HEK293 (cell line): ENCODE results near the gene SPTBN5.

ENCODE experiments used
- OSR2 ChIP-seq: fragments of 450-650 bp; formaldehyde crosslinking; IDR thresholded peaks from 2 replicates; pipeline ENCODE4 v1.5.1; 2016; ENCODE audit warnings: missing biosample characterization, missing genetic modification characterization
- YY1 ChIP-seq: fragments of 450-650 bp; formaldehyde crosslinking; IDR thresholded peaks from 2 replicates; pipeline ENCODE4 v1.5.1; 2018; ENCODE audit warnings: missing biosample characterization, missing genetic modification characterization
- ZBTB17 ChIP-seq: fragments of 450-650 bp; formaldehyde crosslinking; IDR thresholded peaks from 2 replicates; pipeline ENCODE4 v1.5.1; 2016; ENCODE audit warnings: missing biosample characterization, missing genetic modification characterization
- ZNF146 ChIP-seq: fragments of 450-650 bp; formaldehyde crosslinking; IDR thresholded peaks from 2 replicates; pipeline ENCODE4 v1.5.1; 2016; ENCODE audit warnings: missing biosample characterization, missing genetic modification characterization
- ZNF211 ChIP-seq: fragments of 450-650 bp; formaldehyde crosslinking; IDR thresholded peaks from 2 replicates; pipeline ENCODE4 v1.5.1; 2016; ENCODE audit warnings: low read depth, missing biosample characterization, missing genetic modification characterization
- ZNF837 ChIP-seq: fragments of 450-650 bp; formaldehyde crosslinking; IDR thresholded peaks from 2 replicates; pipeline ENCODE4 v1.5.1; 2016; ENCODE audit warnings: missing biosample characterization, missing genetic modification characterization
- TF ChIP-seq, protein P1 (sequence below): sonication (generic); formaldehyde crosslinking; IDR thresholded peaks from 2 replicates; pipeline ENCODE4 v1.8.1; 2022; ENCODE audit warnings: mild to moderate bottlenecking, moderate library complexity, missing genetic modification reagents
- TF ChIP-seq, protein P2 (sequence below): fragments of 450-650 bp; formaldehyde crosslinking; IDR thresholded peaks from 2 replicates; pipeline ENCODE4 v1.5.1; 2016; ENCODE audit warnings: missing biosample characterization, missing genetic modification characterization
- TF ChIP-seq, protein P3 (sequence below): fragments of 450-650 bp; formaldehyde crosslinking; IDR thresholded peaks from 2 replicates; pipeline ENCODE4 v1.5.1; 2016; ENCODE audit warnings: missing biosample characterization, missing genetic modification characterization
- TF ChIP-seq, protein P4 (sequence below): fragments of 450-650 bp; formaldehyde crosslinking; IDR thresholded peaks from 2 replicates; pipeline ENCODE4 v1.5.1; 2016; ENCODE audit warnings: missing biosample characterization, missing genetic modification characterization
- TF ChIP-seq, protein P5 (sequence below): fragments of 450-650 bp; IDR thresholded peaks from 2 replicates; pipeline ENCODE4 v1.5.1; 2018; ENCODE audit warnings: missing biosample characterization, missing genetic modification characterization
- TF ChIP-seq, protein P6 (sequence below): fragments of 450-650 bp; formaldehyde crosslinking; IDR thresholded peaks from 2 replicates; pipeline ENCODE4 v1.5.1; 2016; ENCODE audit warnings: missing biosample characterization, missing genetic modification characterization, borderline replicate concordance
- TF ChIP-seq, protein P7 (sequence below): fragments of 450-650 bp; formaldehyde crosslinking; IDR thresholded peaks from 2 replicates; pipeline ENCODE4 v1.5.1; 2016; ENCODE audit warnings: missing biosample characterization, missing genetic modification characterization, low read depth

DNA sequence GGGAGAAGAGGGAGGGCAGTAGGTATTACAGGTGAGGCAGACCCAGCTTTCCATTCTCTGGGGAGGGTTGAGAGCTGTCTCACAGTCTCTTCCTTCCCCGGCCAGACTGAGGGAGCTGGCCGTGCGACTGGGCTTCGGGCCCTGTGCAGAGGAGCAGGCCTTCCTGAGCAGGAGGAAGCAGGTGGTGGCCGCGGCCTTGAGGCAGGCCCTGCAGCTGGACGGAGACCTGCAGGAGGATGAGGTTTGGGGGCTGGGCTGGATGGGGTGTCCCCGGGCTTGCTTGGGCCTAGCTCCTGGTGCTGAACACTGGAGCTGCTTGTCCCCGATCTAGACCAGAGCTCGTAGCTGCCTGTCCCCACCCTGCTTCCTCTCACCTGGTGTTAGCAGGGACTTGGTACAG lies 50.3 kb downstream of the SPTBN5 start:
- TF ChIP-seq ZNF837 (tag by site-specific recombination) (no peak), YY1 (tag by site-specific recombination) (no peak), OSR2 (tag by site-specific recombination) (no peak), ZBTB17 (no peak), ZNF211 (tag by site-specific recombination) (no peak), ZNF146 (tag by site-specific recombination) (no peak)
- TF ChIP-seq, protein P1, sequence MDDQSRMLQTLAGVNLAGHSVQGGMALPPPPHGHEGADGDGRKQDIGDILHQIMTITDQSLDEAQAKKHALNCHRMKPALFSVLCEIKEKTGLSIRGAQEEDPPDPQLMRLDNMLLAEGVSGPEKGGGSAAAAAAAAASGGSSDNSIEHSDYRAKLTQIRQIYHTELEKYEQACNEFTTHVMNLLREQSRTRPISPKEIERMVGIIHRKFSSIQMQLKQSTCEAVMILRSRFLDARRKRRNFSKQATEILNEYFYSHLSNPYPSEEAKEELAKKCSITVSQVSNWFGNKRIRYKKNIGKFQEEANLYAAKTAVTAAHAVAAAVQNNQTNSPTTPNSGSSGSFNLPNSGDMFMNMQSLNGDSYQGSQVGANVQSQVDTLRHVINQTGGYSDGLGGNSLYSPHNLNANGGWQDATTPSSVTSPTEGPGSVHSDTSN (CRISPR knock-in tag) = no peak
- TF ChIP-seq, protein P2, sequence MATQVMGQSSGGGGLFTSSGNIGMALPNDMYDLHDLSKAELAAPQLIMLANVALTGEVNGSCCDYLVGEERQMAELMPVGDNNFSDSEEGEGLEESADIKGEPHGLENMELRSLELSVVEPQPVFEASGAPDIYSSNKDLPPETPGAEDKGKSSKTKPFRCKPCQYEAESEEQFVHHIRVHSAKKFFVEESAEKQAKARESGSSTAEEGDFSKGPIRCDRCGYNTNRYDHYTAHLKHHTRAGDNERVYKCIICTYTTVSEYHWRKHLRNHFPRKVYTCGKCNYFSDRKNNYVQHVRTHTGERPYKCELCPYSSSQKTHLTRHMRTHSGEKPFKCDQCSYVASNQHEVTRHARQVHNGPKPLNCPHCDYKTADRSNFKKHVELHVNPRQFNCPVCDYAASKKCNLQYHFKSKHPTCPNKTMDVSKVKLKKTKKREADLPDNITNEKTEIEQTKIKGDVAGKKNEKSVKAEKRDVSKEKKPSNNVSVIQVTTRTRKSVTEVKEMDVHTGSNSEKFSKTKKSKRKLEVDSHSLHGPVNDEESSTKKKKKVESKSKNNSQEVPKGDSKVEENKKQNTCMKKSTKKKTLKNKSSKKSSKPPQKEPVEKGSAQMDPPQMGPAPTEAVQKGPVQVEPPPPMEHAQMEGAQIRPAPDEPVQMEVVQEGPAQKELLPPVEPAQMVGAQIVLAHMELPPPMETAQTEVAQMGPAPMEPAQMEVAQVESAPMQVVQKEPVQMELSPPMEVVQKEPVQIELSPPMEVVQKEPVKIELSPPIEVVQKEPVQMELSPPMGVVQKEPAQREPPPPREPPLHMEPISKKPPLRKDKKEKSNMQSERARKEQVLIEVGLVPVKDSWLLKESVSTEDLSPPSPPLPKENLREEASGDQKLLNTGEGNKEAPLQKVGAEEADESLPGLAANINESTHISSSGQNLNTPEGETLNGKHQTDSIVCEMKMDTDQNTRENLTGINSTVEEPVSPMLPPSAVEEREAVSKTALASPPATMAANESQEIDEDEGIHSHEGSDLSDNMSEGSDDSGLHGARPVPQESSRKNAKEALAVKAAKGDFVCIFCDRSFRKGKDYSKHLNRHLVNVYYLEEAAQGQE (tag by site-specific recombination) = no peak
- TF ChIP-seq, protein P3, sequence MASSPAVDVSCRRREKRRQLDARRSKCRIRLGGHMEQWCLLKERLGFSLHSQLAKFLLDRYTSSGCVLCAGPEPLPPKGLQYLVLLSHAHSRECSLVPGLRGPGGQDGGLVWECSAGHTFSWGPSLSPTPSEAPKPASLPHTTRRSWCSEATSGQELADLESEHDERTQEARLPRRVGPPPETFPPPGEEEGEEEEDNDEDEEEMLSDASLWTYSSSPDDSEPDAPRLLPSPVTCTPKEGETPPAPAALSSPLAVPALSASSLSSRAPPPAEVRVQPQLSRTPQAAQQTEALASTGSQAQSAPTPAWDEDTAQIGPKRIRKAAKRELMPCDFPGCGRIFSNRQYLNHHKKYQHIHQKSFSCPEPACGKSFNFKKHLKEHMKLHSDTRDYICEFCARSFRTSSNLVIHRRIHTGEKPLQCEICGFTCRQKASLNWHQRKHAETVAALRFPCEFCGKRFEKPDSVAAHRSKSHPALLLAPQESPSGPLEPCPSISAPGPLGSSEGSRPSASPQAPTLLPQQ (tag by site-specific recombination) = no peak
- TF ChIP-seq, protein P4, sequence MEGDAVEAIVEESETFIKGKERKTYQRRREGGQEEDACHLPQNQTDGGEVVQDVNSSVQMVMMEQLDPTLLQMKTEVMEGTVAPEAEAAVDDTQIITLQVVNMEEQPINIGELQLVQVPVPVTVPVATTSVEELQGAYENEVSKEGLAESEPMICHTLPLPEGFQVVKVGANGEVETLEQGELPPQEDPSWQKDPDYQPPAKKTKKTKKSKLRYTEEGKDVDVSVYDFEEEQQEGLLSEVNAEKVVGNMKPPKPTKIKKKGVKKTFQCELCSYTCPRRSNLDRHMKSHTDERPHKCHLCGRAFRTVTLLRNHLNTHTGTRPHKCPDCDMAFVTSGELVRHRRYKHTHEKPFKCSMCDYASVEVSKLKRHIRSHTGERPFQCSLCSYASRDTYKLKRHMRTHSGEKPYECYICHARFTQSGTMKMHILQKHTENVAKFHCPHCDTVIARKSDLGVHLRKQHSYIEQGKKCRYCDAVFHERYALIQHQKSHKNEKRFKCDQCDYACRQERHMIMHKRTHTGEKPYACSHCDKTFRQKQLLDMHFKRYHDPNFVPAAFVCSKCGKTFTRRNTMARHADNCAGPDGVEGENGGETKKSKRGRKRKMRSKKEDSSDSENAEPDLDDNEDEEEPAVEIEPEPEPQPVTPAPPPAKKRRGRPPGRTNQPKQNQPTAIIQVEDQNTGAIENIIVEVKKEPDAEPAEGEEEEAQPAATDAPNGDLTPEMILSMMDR (tag by site-specific recombination) = no peak
- TF ChIP-seq, protein P5, sequence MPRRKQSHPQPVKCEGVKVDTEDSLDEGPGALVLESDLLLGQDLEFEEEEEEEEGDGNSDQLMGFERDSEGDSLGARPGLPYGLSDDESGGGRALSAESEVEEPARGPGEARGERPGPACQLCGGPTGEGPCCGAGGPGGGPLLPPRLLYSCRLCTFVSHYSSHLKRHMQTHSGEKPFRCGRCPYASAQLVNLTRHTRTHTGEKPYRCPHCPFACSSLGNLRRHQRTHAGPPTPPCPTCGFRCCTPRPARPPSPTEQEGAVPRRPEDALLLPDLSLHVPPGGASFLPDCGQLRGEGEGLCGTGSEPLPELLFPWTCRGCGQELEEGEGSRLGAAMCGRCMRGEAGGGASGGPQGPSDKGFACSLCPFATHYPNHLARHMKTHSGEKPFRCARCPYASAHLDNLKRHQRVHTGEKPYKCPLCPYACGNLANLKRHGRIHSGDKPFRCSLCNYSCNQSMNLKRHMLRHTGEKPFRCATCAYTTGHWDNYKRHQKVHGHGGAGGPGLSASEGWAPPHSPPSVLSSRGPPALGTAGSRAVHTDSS (tag by site-specific recombination) = no peak
- TF ChIP-seq, protein P6, sequence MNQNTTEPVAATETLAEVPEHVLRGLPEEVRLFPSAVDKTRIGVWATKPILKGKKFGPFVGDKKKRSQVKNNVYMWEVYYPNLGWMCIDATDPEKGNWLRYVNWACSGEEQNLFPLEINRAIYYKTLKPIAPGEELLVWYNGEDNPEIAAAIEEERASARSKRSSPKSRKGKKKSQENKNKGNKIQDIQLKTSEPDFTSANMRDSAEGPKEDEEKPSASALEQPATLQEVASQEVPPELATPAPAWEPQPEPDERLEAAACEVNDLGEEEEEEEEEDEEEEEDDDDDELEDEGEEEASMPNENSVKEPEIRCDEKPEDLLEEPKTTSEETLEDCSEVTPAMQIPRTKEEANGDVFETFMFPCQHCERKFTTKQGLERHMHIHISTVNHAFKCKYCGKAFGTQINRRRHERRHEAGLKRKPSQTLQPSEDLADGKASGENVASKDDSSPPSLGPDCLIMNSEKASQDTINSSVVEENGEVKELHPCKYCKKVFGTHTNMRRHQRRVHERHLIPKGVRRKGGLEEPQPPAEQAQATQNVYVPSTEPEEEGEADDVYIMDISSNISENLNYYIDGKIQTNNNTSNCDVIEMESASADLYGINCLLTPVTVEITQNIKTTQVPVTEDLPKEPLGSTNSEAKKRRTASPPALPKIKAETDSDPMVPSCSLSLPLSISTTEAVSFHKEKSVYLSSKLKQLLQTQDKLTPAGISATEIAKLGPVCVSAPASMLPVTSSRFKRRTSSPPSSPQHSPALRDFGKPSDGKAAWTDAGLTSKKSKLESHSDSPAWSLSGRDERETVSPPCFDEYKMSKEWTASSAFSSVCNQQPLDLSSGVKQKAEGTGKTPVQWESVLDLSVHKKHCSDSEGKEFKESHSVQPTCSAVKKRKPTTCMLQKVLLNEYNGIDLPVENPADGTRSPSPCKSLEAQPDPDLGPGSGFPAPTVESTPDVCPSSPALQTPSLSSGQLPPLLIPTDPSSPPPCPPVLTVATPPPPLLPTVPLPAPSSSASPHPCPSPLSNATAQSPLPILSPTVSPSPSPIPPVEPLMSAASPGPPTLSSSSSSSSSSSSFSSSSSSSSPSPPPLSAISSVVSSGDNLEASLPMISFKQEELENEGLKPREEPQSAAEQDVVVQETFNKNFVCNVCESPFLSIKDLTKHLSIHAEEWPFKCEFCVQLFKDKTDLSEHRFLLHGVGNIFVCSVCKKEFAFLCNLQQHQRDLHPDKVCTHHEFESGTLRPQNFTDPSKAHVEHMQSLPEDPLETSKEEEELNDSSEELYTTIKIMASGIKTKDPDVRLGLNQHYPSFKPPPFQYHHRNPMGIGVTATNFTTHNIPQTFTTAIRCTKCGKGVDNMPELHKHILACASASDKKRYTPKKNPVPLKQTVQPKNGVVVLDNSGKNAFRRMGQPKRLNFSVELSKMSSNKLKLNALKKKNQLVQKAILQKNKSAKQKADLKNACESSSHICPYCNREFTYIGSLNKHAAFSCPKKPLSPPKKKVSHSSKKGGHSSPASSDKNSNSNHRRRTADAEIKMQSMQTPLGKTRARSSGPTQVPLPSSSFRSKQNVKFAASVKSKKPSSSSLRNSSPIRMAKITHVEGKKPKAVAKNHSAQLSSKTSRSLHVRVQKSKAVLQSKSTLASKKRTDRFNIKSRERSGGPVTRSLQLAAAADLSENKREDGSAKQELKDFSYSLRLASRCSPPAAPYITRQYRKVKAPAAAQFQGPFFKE (tag by site-specific recombination) = no peak
- TF ChIP-seq, protein P7, sequence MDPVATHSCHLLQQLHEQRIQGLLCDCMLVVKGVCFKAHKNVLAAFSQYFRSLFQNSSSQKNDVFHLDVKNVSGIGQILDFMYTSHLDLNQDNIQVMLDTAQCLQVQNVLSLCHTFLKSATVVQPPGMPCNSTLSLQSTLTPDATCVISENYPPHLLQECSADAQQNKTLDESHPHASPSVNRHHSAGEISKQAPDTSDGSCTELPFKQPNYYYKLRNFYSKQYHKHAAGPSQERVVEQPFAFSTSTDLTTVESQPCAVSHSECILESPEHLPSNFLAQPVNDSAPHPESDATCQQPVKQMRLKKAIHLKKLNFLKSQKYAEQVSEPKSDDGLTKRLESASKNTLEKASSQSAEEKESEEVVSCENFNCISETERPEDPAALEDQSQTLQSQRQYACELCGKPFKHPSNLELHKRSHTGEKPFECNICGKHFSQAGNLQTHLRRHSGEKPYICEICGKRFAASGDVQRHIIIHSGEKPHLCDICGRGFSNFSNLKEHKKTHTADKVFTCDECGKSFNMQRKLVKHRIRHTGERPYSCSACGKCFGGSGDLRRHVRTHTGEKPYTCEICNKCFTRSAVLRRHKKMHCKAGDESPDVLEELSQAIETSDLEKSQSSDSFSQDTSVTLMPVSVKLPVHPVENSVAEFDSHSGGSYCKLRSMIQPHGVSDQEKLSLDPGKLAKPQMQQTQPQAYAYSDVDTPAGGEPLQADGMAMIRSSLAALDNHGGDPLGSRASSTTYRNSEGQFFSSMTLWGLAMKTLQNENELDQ (tag by site-specific recombination) = no peak
